ENCODE results near the gene PRKN. TPM values are rescaled to one million over a fixed set of nuclear protein-coding genes. Genes with fewer than 3 reads are reported as not detected.

PRKN gene
- total RNA-seq, 1 experiment from 2014 or later: 0.46 TPM

GRCh38 chr6:162576016-162576415, 151.6 kb downstream of the PRKN start:
- intact Hi-C loops (cut with micrococcal nuclease; ENCODE audit: unreplicated experiment): no loop called here

GRCh38 chr6:162572240-162572639, 155.3 kb downstream of the PRKN start:
- Histone ChIP-seq H3K27ac (ENCODE audit: low read length) (no peak overlapping the region), H3K4me1 (ENCODE audit: control insufficient read depth, insufficient read depth, low read length) (no peaks in the 10 kb centered on the region), H3K36me3 (ENCODE audit: control insufficient read depth, insufficient read depth, low read length) (no peaks in the 10 kb centered on the region), H3K4me3 (ENCODE audit: low read depth in 2 of 2, low read length in 2 of 2) (no peak overlapping the region), H3K27me3 (ENCODE audit: control insufficient read depth, insufficient read depth, low read length) (no peaks in the 10 kb centered on the region), H3K9me3 (ENCODE audit: control insufficient read depth, insufficient read depth, low read depth, low read length) (no peaks in the 10 kb centered on the region)
- DNase-seq (ENCODE audit: low read depth, low spot score): no peak
- in situ Hi-C loops (cut with HindIII; ENCODE audit: low pct_unique_long_range_greater_than_20kb, low sequenced_read_pairs) (no loop called here), intact Hi-C loops (cut with micrococcal nuclease; ENCODE audit: unreplicated experiment) (no loop called here)
- TF ChIP-seq SIN3A (IDR thresholded peaks at IDR 0.05; ENCODE audit: borderline replicate concordance, insufficient read depth, low read depth, low read length) (no peak), CTCF (IDR thresholded peaks at IDR 0.05) (no peak), REST (IDR thresholded peaks at IDR 0.05; ENCODE audit: insufficient read depth in 1 of 2, low read depth in 2 of 2, low read length in 1 of 2) (no peak), POLR2AphosphoS5 (IDR thresholded peaks at IDR 0.05; ENCODE audit: low read depth, low read length) (no peak), TCF7L2 (IDR thresholded peaks at IDR 0.05; ENCODE audit: low read depth, low read length) (no peak)
- ChIA-PET POLR2A (no interaction called here), CTCF (no interaction called here)
- no peak for ATAC-seq
- BruUV-seq (replicated peaks): no TSS peak

More at GRCh38 chr6:162576016-162576415, 151.6 kb downstream of the PRKN start:
- no peak for ATAC-seq
- ChIA-PET CTCF (interaction anchor here (0.7 kb wide), 1 partner anchor 48 kb away, joined by 14 read pairs; no protein-coding TSS in a partner anchor), POLR2A (no interaction called here)
- Histone ChIP-seq H3K4me3 (ENCODE audit: low read depth in 2 of 2, low read length in 2 of 2) (no peak overlapping the region), H3K4me1 (ENCODE audit: control insufficient read depth, insufficient read depth, low read length) (no peaks in the 10 kb centered on the region), H3K9me3 (ENCODE audit: control insufficient read depth, insufficient read depth, low read depth, low read length) (no peaks in the 10 kb centered on the region), H3K27me3 (ENCODE audit: control insufficient read depth, insufficient read depth, low read length) (no peaks in the 10 kb centered on the region), H3K36me3 (ENCODE audit: control insufficient read depth, insufficient read depth, low read length) (no peaks in the 10 kb centered on the region), H3K27ac (ENCODE audit: low read length) (no peak overlapping the region)
- in situ Hi-C loops (cut with HindIII; ENCODE audit: low pct_unique_long_range_greater_than_20kb, low sequenced_read_pairs): no loop called here
- TF ChIP-seq REST (IDR thresholded peaks at IDR 0.05; ENCODE audit: insufficient read depth in 1 of 2, low read depth in 2 of 2, low read length in 1 of 2) (no peak), SIN3A (IDR thresholded peaks at IDR 0.05; ENCODE audit: borderline replicate concordance, insufficient read depth, low read depth, low read length) (no peak), TCF7L2 (IDR thresholded peaks at IDR 0.05; ENCODE audit: low read depth, low read length) (no peak), CTCF (IDR thresholded peaks at IDR 0.05) (no peak), POLR2AphosphoS5 (IDR thresholded peaks at IDR 0.05; ENCODE audit: low read depth, low read length) (no peak)
- BruUV-seq (replicated peaks): no TSS peak
- DNase-seq (ENCODE audit: low read depth, low spot score): no peak
